ENCODE data around the gene WDR33.

WDR33 gene

DNA sequence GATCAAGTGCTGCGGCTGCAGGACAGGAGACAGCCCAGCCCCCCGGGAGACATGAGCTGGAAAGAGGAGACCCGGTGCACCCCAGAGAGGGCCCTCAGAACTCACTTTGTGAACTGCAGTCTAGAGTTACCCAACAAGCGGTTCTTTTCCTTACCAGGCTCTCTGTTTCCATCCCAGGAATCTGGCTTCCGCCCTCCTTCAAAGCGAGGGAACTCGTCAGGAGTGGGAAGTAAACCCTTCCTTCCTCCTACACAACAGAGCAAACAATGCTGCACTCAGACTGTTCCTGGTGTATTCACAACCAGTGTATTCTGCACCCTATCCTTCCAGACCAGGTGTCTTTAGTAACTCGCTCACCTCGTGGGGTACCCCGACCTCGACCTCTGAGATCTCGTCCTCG, 101.6 kb downstream of the WDR33 start:
- TF ChIP-seq, protein P1, sequence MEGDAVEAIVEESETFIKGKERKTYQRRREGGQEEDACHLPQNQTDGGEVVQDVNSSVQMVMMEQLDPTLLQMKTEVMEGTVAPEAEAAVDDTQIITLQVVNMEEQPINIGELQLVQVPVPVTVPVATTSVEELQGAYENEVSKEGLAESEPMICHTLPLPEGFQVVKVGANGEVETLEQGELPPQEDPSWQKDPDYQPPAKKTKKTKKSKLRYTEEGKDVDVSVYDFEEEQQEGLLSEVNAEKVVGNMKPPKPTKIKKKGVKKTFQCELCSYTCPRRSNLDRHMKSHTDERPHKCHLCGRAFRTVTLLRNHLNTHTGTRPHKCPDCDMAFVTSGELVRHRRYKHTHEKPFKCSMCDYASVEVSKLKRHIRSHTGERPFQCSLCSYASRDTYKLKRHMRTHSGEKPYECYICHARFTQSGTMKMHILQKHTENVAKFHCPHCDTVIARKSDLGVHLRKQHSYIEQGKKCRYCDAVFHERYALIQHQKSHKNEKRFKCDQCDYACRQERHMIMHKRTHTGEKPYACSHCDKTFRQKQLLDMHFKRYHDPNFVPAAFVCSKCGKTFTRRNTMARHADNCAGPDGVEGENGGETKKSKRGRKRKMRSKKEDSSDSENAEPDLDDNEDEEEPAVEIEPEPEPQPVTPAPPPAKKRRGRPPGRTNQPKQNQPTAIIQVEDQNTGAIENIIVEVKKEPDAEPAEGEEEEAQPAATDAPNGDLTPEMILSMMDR (IDR thresholded peaks at IDR 0.05; ENCODE audit: extremely low read depth, insufficient read depth, missing control alignments): no peak
- no peak for DNase-seq (ENCODE audit: low spot score)
- in situ Hi-C loops (cut with MboI; ENCODE audit: low pct_unique_long_range_greater_than_20kb, low sequenced_read_pairs, unreplicated experiment): no loop called here

DNA sequence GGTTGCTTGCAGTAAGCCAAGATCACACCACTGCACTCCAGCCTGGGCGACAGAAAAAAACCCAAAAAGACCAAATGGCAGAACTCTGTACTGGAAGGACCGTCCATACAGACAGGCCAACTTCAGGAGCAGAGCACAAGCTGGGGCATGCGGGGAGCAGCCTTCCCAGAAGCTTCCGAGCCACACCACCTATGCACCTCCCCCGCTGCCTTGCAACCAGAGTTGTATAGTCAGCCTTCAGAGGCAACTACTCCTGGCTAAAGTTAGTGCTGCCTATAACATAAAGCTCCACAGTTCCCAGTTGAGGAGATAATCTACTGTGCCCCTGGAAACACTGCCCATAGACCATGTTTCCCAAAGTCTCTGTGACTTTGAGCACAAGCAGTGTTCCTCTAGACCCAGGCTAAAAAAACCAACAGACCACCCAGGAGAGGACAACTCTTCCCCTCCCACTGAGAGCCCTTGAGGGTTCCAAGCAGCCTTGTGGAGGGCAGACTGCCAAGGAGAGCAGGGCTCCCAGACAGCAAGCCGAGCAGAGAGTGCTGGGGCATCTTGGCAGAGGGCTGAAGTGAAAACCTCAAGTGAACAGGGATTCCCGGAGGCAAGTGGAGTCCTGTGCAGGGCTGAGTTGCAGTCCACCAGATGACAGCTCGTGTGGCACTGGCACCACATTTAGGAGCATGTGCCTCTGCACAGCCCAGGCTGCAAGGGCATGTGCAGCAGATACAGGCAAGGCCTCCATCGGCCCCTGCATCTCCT, 102.9 kb downstream of the WDR33 start:
- DNase-seq (ENCODE audit: low spot score): no peak
- TF ChIP-seq, protein P1 (IDR thresholded peaks at IDR 0.05; ENCODE audit: extremely low read depth, insufficient read depth, missing control alignments): no peak
- in situ Hi-C loops (cut with MboI; ENCODE audit: low pct_unique_long_range_greater_than_20kb, low sequenced_read_pairs, unreplicated experiment): no loop called here

DNA sequence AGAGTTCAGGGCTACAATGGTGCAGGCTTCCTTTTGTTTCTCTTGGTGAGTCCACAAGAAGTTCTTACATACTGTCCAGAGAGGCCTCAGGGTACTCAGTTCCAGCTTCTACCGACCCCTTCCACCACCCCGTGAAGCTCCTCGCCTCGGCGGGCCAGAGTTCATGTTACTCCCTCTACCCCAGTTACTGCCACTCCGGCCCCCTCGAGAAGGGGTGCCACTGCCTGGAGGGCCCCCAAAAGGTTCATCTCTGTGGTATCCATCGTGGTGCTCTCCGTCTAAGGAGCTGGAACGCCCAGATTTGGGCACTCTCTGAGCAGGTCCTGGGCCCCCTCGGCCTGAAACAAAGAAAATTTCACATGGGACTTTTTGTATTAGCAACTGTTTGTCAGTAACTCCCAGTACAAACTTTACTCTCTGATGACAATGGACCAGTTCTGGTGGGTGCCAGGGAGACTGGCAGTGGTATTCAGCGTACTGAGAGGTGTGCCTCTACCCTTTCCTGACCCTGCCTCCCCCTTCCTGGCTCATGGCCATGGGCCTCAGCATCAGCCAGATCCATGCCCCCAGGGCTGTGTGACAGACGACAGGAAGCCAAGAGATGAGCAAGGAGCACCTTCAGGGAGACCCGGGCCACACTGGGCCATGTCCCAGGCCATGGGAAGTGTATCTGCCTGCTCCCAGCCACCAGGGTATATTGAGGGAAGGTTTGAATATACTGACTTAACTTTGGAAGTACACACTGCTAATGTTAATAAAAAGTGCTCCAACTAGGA, 104.6 kb downstream of the WDR33 start:
- no peak for DNase-seq (ENCODE audit: low spot score)
- in situ Hi-C loops (cut with MboI; ENCODE audit: low pct_unique_long_range_greater_than_20kb, low sequenced_read_pairs, unreplicated experiment): no loop called here
- TF ChIP-seq, protein P1 (IDR thresholded peaks at IDR 0.05; ENCODE audit: extremely low read depth, insufficient read depth, missing control alignments): no peak

DNA sequence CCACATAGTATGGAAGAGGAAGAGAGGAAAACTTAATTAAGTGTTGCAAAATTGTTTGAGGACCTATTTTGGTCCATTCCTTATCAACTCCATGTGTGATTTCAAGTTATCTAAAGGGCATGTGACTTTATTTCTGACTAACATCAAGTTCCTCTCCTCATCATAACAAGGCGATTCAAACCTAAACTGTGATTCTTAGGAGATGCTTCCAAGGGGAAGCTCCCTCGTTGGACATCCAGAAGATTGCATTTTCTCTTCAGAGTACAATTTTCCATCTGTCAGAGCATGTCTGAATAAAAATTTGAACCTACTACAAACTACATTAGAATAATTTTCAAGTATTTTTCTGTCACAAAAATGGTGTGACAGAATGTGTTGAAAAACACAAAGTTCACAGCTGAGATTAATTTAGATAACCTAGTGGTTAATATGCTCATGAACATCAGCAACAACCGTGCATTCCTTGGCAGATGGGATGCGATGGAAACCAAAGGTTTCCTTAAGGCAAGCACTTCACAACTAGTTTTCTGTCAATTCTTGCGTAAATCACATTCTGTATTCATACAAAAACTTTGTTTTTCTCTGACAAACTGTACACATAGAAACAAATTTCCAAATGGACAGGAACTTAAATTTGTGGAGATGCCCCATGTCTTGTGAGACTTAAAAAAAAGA, 105.4 kb downstream of the WDR33 start:
- no peak for DNase-seq (ENCODE audit: low spot score)

DNA sequence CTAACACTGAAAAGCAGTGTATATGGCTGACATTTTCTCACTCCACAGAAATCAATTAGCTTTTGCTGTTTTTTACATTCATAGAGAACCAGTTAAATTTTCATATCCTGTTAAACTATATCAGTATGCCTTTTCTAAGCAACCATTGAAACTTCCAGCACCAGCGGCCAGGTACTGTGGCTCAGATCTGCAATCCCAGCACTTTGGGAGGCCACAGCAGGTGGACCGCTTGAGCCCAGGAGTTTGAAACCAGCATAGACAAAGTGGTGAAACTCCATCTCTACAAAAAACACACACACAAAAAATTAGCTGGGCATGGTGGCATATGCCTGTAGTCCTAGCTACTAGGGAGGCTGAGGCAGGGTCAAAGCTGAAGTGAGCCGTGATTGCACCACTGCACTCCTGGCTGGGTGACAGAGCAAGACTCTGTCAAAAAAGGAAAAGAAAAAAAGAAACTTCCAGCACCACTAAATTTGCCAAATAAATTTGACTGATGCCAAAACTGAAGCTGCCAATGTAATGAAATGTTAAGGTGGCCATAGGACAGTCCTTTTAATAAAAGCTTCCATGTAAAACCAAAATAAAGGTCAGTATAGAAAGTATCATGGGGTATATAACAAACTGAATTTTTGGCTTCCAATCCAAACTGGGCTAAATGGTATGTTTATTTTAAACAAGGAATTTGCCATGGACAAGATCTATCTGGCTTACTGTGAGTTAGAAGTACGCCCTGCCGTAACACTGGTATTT, 106.2 kb downstream of the WDR33 start:
- TF ChIP-seq, protein P1 (IDR thresholded peaks at IDR 0.05; ENCODE audit: extremely low read depth, insufficient read depth, missing control alignments): no peak
- in situ Hi-C loops (cut with MboI; ENCODE audit: low pct_unique_long_range_greater_than_20kb, low sequenced_read_pairs, unreplicated experiment): no loop called here
- DNase-seq (ENCODE audit: low spot score): no peak

More for the DNA sequence above, 105.4 kb downstream of the WDR33 start:
- in situ Hi-C loops (cut with MboI; ENCODE audit: low pct_unique_long_range_greater_than_20kb, low sequenced_read_pairs, unreplicated experiment): no loop called here
- TF ChIP-seq, protein P1 (IDR thresholded peaks at IDR 0.05; ENCODE audit: extremely low read depth, insufficient read depth, missing control alignments): no peak

DNA sequence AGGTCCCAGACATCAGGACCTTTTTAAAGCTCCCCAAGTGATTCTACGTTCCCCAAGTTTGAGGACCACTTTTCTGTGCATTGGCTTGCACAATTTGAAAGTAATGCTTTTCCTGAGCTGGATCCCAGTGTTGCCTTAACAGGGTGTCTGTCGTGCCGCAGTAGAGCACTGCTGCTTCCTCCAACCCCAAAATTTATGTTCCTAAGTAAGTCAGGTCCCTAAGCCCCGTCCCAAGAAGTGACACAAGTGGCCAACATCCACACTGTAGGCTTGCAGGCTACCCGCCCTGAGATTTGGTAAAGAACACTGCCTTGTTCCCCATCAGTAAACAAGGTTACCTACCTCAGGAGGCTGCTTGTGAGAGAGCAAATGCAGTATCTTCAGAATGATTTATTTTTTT, 107.7 kb downstream of the WDR33 start:
- DNase-seq (ENCODE audit: low spot score): no peak
- TF ChIP-seq, protein P1 (IDR thresholded peaks at IDR 0.05; ENCODE audit: extremely low read depth, insufficient read depth, missing control alignments): no peak
- in situ Hi-C loops (cut with MboI; ENCODE audit: low pct_unique_long_range_greater_than_20kb, low sequenced_read_pairs, unreplicated experiment): no loop called here
